ENCODE data around the gene RBMS2. TPM values are rescaled to one million over a fixed set of nuclear protein-coding genes. Genes with fewer than 3 reads are reported as not detected.
"Not testable (repeated sequence)": the region's sequence is repeated elsewhere in the genome, so short reads cannot be mapped to it uniquely, and the experiment has no call there.

Gene RBMS2
- 63.1 TPM for total RNA-seq
- long read RNA-seq, full-length matches to known transcripts, result 4 of 42 reads
- long read RNA-seq, partial matches to known transcripts, result 8 of 42 reads
- long read RNA-seq, other reads (novel, unspliced or antisense), result 30 of 42 reads

GRCh38 chr12:56521590-56522371 lies at the start of gene RBMS2:
Gene RBMS2, plus strand, starts transcription at chr12:56521820. Its CDS starts 204 bp downstream, at chr12:56522024.
- no peak for DNase-seq (ENCODE audit: low spot score)

- DNase-seq (ENCODE audit: low spot score), result no peak
These were observed 47.2 kb upstream of the RBMS2 start for GRCh38 chr12:56474389-56474788.

GRCh38 chr12:56476143-56476542 lies 45.5 kb upstream of the RBMS2 start:
- no peak for DNase-seq (ENCODE audit: low spot score)

GRCh38 chr12:56476972-56477432 lies 44.6 kb upstream of the RBMS2 start:
- no peak for DNase-seq (ENCODE audit: low spot score)

- no peak for DNase-seq (ENCODE audit: low spot score)
These were observed 43.9 kb upstream of the RBMS2 start for GRCh38 chr12:56477521-56478225.

GRCh38 chr12:56479625-56480024 lies 42.0 kb upstream of the RBMS2 start:
- DNase-seq (ENCODE audit: low spot score), result no peak

GRCh38 chr12:56484566-56484965 lies 37.1 kb upstream of the RBMS2 start:
- no peak for DNase-seq (ENCODE audit: low spot score)

GRCh38 chr12:56486694-56487093 lies 34.9 kb upstream of the RBMS2 start:
- no peak for DNase-seq (ENCODE audit: low spot score)

GRCh38 chr12:56487448-56488040 lies 34.1 kb upstream of the RBMS2 start:
- peak; percentile 78 for DNase-seq (ENCODE audit: low spot score)

GRCh38 chr12:56488041-56488955 lies 33.3 kb upstream of the RBMS2 start, which contains the start of gene GLS2:
Gene GLS2, minus strand, starts transcription at chr12:56488161. Its CDS starts 43 bp downstream, at chr12:56488118.
- peak; percentile 91 for DNase-seq (ENCODE audit: low spot score)

- no peak for DNase-seq (ENCODE audit: low spot score)
These were observed 31.3 kb upstream of the RBMS2 start for GRCh38 chr12:56490360-56490759.

GRCh38 chr12:56493409-56494105 lies 28.1 kb upstream of the RBMS2 start:
- DNase-seq (ENCODE audit: low spot score), result not testable (repeated sequence)

GRCh38 chr12:56494106-56494415 lies 27.6 kb upstream of the RBMS2 start:
- DNase-seq (ENCODE audit: low spot score), result not testable (repeated sequence)

GRCh38 chr12:56494481-56494880 lies 27.1 kb upstream of the RBMS2 start:
- DNase-seq (ENCODE audit: low spot score), result not testable (repeated sequence)

GRCh38 chr12:56496704-56497103 lies 24.9 kb upstream of the RBMS2 start:
- DNase-seq (ENCODE audit: low spot score), result not testable (repeated sequence)

GRCh38 chr12:56498126-56498902 lies 23.3 kb upstream of the RBMS2 start:
- not testable (repeated sequence) for DNase-seq (ENCODE audit: low spot score)

- DNase-seq (ENCODE audit: low spot score), result not testable (repeated sequence)
These were observed 22.2 kb upstream of the RBMS2 start for GRCh38 chr12:56499452-56499851.

GRCh38 chr12:56499879-56500278 lies 21.7 kb upstream of the RBMS2 start:
- DNase-seq (ENCODE audit: low spot score), result not testable (repeated sequence)

- DNase-seq (ENCODE audit: low spot score), result no peak
These were observed 10.8 kb upstream of the RBMS2 start for GRCh38 chr12:56510786-56511185.
